ENCODE measurements around the gene POLR2J2. TPM values are rescaled to one million over a fixed set of nuclear protein-coding genes. Genes with fewer than 3 reads are reported as not detected.
"Not testable (repeated sequence)": the region's sequence is repeated elsewhere in the genome, so short reads cannot be mapped to it uniquely, and the experiment has no call there.

The POLR2J2 gene
- polyA plus RNA-seq, 1 donor from 2014 or later = 3.3 TPM

DNA sequence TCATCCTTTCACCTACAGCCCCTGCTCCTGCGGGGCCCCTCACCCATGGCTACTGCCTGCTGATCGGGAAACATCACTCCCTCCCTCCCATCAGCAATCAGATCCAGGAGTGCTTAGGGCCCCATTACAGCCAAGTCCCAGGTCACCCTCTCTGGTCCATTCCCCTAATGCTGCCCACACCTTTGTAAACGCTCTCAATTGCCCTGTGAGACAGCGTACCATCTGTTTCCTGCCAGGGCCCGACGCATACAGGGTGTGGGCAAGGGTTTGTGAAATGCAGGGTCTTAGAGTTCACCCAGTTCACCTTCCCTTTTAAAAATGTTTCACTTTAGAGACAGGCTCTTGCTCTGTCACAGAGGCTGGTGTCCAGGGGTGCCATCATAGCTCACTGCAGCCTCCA lies 37.2 kb downstream of the POLR2J2 start:
- not testable (repeated sequence) for H3K36me3 Mint-ChIP-seq, H3K4me3 Mint-ChIP-seq, H3K4me1 Mint-ChIP-seq, H3K27me3 Mint-ChIP-seq, H3K27ac Mint-ChIP-seq, H3K9me3 Mint-ChIP-seq

DNA sequence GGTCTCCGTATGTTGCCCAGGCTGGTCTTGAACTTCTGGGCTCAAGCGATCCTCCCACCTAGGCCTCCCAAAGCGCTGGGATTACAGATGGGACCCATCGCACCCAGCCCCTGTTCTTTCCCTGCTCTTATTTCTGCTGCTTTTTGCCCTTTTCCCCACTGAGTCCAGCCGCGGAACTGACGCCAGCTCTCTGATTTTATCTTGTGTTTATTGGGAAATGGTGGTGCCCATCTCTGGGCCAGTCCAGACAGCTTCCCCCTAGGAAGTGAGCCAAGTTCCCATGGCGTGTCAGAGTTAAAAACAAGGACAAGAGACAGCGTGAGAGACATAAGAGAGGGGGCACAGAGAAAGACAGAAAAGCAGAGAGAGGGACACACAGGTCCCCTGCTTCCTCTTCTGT lies 40.8 kb downstream of the POLR2J2 start:
- H3K4me3 Mint-ChIP-seq, H3K27ac Mint-ChIP-seq, H3K36me3 Mint-ChIP-seq, H3K27me3 Mint-ChIP-seq, H3K9me3 Mint-ChIP-seq, H3K4me1 Mint-ChIP-seq: not testable (repeated sequence)

DNA sequence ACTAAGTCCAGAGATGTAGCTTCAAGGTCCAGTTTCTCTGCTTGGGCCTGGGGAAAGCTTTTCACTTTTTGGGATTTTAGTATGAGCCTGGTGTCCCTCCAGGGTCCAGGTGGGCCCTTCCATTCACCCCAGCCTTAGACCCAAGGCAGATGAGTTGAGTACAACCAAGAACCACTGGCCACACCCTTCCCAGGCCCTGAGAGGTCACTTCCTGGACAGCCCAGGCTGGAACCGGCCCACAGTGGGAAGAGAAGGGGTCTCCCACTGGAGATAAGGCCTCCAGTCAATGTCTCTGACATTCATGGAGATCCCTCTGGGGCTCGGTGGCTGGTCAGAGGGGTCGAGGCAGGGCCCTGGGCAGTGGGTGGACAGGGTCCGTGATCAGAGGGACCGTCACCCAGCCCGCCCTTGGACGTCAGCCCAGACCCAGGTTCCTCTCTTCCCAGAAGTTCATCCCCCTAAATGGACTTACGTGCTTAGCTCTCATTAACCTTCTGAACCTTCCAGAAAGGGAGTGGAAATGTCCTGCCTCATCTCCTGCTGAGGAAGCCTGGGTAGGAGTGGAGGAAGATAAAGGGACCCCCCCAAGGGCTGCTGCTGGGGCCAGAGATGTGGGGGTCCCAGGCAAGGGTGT lies 44.1 kb downstream of the POLR2J2 start:
- H3K4me1 Mint-ChIP-seq, H3K27me3 Mint-ChIP-seq, H3K9me3 Mint-ChIP-seq, H3K4me3 Mint-ChIP-seq, H3K36me3 Mint-ChIP-seq, H3K27ac Mint-ChIP-seq: not testable (repeated sequence)

DNA sequence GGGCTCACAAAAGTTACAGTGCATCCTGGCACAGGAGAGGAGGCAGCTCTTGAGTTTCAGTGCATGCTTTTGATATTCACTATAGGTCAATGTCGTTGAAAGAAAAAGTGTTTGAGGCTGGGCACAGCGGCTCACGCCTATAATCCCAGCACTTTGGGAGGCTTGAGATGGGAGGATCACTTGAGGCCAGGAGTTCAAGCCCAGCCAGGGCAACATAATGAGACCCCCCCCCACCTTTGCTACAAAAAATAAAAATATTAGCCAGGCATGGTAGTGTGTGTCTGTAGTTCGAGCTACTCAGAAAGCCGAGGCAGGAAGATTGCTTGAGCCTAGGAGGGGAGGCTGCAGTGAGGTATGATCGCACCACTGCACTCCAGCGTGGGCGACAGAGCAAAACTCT lies 53.3 kb downstream of the POLR2J2 start:
- H3K36me3 Mint-ChIP-seq, H3K27me3 Mint-ChIP-seq, H3K9me3 Mint-ChIP-seq, H3K4me1 Mint-ChIP-seq, H3K27ac Mint-ChIP-seq, H3K4me3 Mint-ChIP-seq: not testable (repeated sequence)

DNA sequence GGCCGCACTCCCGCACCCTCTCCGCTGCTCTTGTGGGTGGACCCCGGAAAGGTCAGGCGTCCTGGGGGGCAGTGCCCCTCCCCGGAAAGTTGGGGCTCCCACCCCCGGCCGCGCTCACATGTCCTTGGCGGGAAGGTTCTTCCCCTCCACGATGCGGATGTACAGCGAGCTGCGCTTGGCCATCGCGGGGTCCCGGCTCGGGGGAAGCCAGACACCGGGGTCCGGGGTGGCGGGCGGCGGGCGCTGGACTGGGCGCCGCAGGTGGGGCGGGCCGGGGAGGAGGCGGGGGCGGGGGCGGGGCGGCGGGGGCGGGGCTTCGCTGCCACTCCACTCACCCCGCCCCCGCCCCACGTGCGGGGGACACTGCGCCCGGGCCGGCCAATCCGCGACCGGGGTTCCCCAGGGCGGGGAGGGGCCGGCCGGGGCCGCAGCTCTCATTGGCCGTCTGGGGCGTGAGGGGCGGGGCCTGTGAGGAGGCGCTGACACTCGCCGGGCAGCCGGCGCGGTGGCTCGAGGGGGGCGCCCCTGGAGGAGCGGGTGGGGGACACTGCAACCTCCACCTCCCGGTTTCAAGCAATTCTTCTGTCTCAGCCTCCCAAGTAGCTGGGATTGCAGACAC lies 54.8 kb downstream of the POLR2J2 start, which contains the start of gene RASA4:
RASA4 (minus strand) TSS at position 250 of the 619 bp plus-strand sequence; CDS start at position 183, 67 bp downstream.
- H3K4me1 Mint-ChIP-seq, H3K27me3 Mint-ChIP-seq: not testable (repeated sequence)

More for the DNA sequence above, 54.8 kb downstream of the POLR2J2 start, which contains the start of gene RASA4:
- not testable (repeated sequence) for H3K9me3 Mint-ChIP-seq, H3K27ac Mint-ChIP-seq, H3K36me3 Mint-ChIP-seq
- peak within 1 kb of the TSS in 2 of 4 donors; percentile 65 to 82 for H3K4me3 Mint-ChIP-seq

Other genes starting within 250 kb of the POLR2J2 start
- 290 TPM for gene ORAI2, start 238.1 kb downstream of the POLR2J2 start, polyA plus RNA-seq
- 18.1 TPM for gene ALKBH4, start 206.8 kb downstream of the POLR2J2 start, polyA plus RNA-seq
- 13.4 TPM for gene LRWD1, start 206.7 kb downstream of the POLR2J2 start, polyA plus RNA-seq
- 111 TPM for gene POLR2J, start 192.7 kb downstream of the POLR2J2 start, polyA plus RNA-seq
- gene RASA4B, start 153.9 kb downstream of the POLR2J2 start, polyA plus RNA-seq = 7.4 TPM
- gene UPK3BL2, start 128.0 kb downstream of the POLR2J2 start, polyA plus RNA-seq = 3.9 TPM
- gene SPDYE2, start 120.4 kb downstream of the POLR2J2 start, polyA plus RNA-seq = 1.2 TPM
- 44.1 TPM for gene POLR2J3, start 99.1 kb downstream of the POLR2J2 start, polyA plus RNA-seq
- 20.1 TPM for gene RASA4, start 54.9 kb downstream of the POLR2J2 start, polyA plus RNA-seq
- 32.3 TPM for gene UPK3BL1, start 28.9 kb downstream of the POLR2J2 start, polyA plus RNA-seq
- not detected for gene SPDYE2B, start 21.3 kb downstream of the POLR2J2 start, polyA plus RNA-seq
- gene FAM185A, start 77.3 kb upstream of the POLR2J2 start, polyA plus RNA-seq = 3.1 TPM
- gene LRRC17, start 241.3 kb upstream of the POLR2J2 start, polyA plus RNA-seq = not detected

Measured in IgD-negative memory B cell (primary cell).